ENCODE measurements around the gene TMEM44.

The TMEM44 gene

GRCh38 chr3:194598771-194599557, 34.3 kb downstream of the TMEM44 start:
- Histone ChIP-seq H3K9me2 (replicated peaks; ENCODE audit: insufficient read depth, low read length) (no peaks in the 10 kb centered on the region), H3K36me3 (ENCODE audit: low read length) (no peaks in the 10 kb centered on the region), H2AFZ (ENCODE audit: low read depth, low read length, severe bottlenecking) (no peak overlapping the region), H3K4me3 (ENCODE audit: insufficient read depth, low read length, poor library complexity, severe bottlenecking) (no peak overlapping the region), H3K27me3 (ENCODE audit: low read length) (no peaks in the 10 kb centered on the region), H3K9ac (ENCODE audit: low read length) (no peak overlapping the region), H3K4me2 (ENCODE audit: low read depth, low read length, poor library complexity, severe bottlenecking) (no peak overlapping the region), H3F3A (ENCODE audit: insufficient read depth) (peaks cover 10% of the 10 kb centered on the region; the same call in 1 of the 2 replicates), H4K20me1 (ENCODE audit: low read depth, low read length) (no peaks in the 10 kb centered on the region), H3K27ac (ENCODE audit: low read depth, low read length) (no peak overlapping the region), H3K9me3 (ENCODE audit: insufficient read depth, low read length) (no peaks in the 10 kb centered on the region), H3K79me2 (ENCODE audit: insufficient read depth, low read length) (no peaks in the 10 kb centered on the region)
- TF ChIP-seq EZH2phosphoT487 (conservative IDR thresholded peaks at IDR 0.05; ENCODE audit: low read length): no peak
- TF ChIP-seq CTCF (IDR thresholded peaks at IDR 0.05; ENCODE audit: insufficient read depth, low read length, poor library complexity, severe bottlenecking): no peak

- Histone ChIP-seq H2AFZ (ENCODE audit: low read depth, low read length, severe bottlenecking) (no peak overlapping the region), H3K9me2 (replicated peaks; ENCODE audit: insufficient read depth, low read length) (no peaks in the 10 kb centered on the region), H4K20me1 (ENCODE audit: low read depth, low read length) (no peaks in the 10 kb centered on the region), H3K4me3 (ENCODE audit: insufficient read depth, low read length, poor library complexity, severe bottlenecking) (no peak overlapping the region), H3F3A (ENCODE audit: insufficient read depth) (peaks cover 10% of the 10 kb centered on the region; the same call in 1 of the 2 replicates), H3K79me2 (ENCODE audit: insufficient read depth, low read length) (no peaks in the 10 kb centered on the region), H3K9ac (ENCODE audit: low read length) (no peak overlapping the region), H3K27ac (ENCODE audit: low read depth, low read length) (no peak overlapping the region), H3K27me3 (ENCODE audit: low read length) (no peaks in the 10 kb centered on the region), H3K4me2 (ENCODE audit: low read depth, low read length, poor library complexity, severe bottlenecking) (no peak overlapping the region), H3K9me3 (ENCODE audit: insufficient read depth, low read length) (no peaks in the 10 kb centered on the region), H3K36me3 (ENCODE audit: low read length) (0 out of 2 replicates have a peak, but pooled peaks cover 3% of the 10 kb centered on the region)
- TF ChIP-seq CTCF (IDR thresholded peaks at IDR 0.05; ENCODE audit: insufficient read depth, low read length, poor library complexity, severe bottlenecking): no peak
- no peak for TF ChIP-seq EZH2phosphoT487 (conservative IDR thresholded peaks at IDR 0.05; ENCODE audit: low read length)
These were observed 36.3 kb downstream of the TMEM44 start for GRCh38 chr3:194596906-194597305.

GRCh38 chr3:194592798-194593752, 40.1 kb downstream of the TMEM44 start:
- 0 out of 2 replicates have a peak, but pooled peaks cover 3% of the 10 kb centered on the region for H3K36me3 ChIP-seq (ENCODE audit: low read length)
- no peaks in the 10 kb centered on the region for H3K9me3 ChIP-seq (ENCODE audit: insufficient read depth, low read length)
- H3K4me3 ChIP-seq (ENCODE audit: insufficient read depth, low read length, poor library complexity, severe bottlenecking): no peak overlapping the region
- no peak overlapping the region for H3K27ac ChIP-seq (ENCODE audit: low read depth, low read length)
- TF ChIP-seq EZH2phosphoT487 (conservative IDR thresholded peaks at IDR 0.05; ENCODE audit: low read length) (no peak), CTCF (IDR thresholded peaks at IDR 0.05; ENCODE audit: insufficient read depth, low read length, poor library complexity, severe bottlenecking) (no peak)
- H3F3A ChIP-seq (ENCODE audit: insufficient read depth): peaks cover 10% of the 10 kb centered on the region; the same call in 1 of the 2 replicates
- no peak overlapping the region for H2AFZ ChIP-seq (ENCODE audit: low read depth, low read length, severe bottlenecking)
- H3K9ac ChIP-seq (ENCODE audit: low read length): no peak overlapping the region
- H3K27me3 ChIP-seq (ENCODE audit: low read length): no peaks in the 10 kb centered on the region
- no peaks in the 10 kb centered on the region for H3K79me2 ChIP-seq (ENCODE audit: insufficient read depth, low read length)
- no peaks in the 10 kb centered on the region for H3K9me2 ChIP-seq (replicated peaks; ENCODE audit: insufficient read depth, low read length)
- H4K20me1 ChIP-seq (ENCODE audit: low read depth, low read length): no peaks in the 10 kb centered on the region
- no peak overlapping the region for H3K4me2 ChIP-seq (ENCODE audit: low read depth, low read length, poor library complexity, severe bottlenecking)
